ENCODE measurements around the gene OSBP2. TPM values are rescaled to one million over a fixed set of nuclear protein-coding genes. Genes with fewer than 3 reads are reported as not detected.

Gene OSBP2
- total RNA-seq, 4 donors from 2014 or later = 0.35 to 3.5 (median 1.8) TPM

DNA sequence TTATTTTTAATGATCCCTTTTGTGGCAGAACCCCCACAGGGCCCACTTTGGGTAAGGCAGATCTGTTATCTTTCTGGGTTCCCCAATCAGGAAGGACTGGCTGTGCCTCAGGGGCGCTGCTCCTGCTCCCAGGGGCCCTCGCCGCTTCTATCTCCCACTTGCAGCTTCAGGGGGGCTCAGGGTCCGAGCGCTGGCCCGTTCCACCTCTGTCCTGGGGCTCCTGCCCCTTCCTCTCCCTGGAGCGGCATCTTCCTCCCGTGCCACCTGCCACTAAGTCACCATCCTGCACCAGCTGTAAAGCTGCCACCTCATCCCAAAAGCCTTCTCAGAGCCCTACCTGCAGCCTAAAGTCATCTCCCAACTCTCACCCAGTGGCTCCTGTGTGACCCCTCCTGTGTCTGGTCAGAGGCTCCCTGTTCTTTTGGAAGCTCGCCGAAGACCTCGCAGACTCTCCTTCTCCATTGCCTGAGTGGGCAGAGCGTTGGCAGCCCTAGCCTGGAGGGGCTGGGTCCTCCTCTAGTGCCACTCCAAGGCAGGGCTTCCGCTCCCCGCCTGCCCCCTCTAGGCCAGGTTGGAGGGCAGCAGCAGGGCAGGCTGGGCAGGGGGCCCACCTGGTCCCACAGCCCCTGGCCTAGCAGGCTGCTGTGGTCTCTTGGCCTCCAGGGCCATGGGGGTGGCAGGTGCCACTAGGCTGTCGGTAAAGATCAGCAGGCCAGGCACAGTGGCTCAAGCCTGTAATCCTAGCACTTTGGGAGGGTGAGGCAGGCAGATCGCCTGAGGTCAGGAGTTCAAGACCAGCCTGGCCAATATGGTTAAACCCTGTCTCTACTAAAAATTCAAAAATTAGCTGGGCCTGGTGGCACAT, 167.2 kb downstream of the OSBP2 start:
- H3K4me3 ChIP-seq = no peak overlapping the region
- H3K4me1 ChIP-seq = no peaks in the 10 kb centered on the region
- TF ChIP-seq POLR2AphosphoS5 (IDR thresholded peaks at IDR 0.05) (no peak), EP300 (IDR thresholded peaks at IDR 0.05) (no peak), POLR2A (IDR thresholded peaks at IDR 0.05) (no peak)
- TF ChIP-seq, protein P1, sequence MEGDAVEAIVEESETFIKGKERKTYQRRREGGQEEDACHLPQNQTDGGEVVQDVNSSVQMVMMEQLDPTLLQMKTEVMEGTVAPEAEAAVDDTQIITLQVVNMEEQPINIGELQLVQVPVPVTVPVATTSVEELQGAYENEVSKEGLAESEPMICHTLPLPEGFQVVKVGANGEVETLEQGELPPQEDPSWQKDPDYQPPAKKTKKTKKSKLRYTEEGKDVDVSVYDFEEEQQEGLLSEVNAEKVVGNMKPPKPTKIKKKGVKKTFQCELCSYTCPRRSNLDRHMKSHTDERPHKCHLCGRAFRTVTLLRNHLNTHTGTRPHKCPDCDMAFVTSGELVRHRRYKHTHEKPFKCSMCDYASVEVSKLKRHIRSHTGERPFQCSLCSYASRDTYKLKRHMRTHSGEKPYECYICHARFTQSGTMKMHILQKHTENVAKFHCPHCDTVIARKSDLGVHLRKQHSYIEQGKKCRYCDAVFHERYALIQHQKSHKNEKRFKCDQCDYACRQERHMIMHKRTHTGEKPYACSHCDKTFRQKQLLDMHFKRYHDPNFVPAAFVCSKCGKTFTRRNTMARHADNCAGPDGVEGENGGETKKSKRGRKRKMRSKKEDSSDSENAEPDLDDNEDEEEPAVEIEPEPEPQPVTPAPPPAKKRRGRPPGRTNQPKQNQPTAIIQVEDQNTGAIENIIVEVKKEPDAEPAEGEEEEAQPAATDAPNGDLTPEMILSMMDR (IDR thresholded peaks at IDR 0.05) = no peak
- WGBS, 2 donors (ENCODE audit: low coverage in 1 of 2) = 91 to 92% methylated on average over 2 to 7 of the region's 16 CpGs
- ATAC-seq = no peak
- no peaks in the 10 kb centered on the region for H3K9me3 ChIP-seq
- peaks cover 8% of the 10 kb centered on the region for H3K27me3 ChIP-seq
- H3K27ac ChIP-seq = no peak overlapping the region
- H3K36me3 ChIP-seq = no peaks in the 10 kb centered on the region

DNA sequence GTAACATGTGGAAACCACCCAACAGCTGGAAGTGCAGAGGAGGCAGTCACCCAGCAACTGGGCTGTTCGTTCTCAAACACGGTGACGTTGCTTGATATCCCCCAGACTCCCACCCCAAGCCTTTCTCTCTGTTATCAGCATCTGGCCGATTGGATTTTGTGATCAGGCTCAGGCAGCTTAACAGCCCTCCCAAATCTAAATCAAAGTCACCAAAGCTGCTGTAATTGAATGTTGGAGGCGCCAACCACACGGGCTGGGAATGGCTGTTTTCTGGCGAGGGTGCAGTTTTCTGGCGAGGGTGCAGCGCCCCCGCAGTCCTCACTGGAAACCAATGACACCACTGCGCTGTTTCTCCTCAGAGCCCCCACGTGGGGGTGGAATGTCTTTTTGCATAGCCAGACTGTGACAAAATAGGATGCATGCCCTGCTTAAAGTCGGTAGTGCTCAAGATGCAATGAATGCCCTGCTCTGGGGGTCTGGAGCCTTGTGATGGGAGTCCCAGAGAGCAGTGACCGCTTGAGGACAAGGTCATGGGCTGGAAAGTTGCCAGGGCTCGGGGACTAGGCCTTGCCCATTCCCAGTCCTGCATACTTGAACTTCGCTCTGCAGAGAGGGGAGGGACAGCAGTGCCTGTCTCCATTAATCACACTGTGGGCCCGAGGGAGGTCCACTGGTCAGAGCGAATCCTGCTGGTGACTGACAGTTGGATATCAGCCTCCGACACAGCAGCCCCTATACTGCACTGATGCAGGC, 168.6 kb downstream of the OSBP2 start:
- TF ChIP-seq EP300 (IDR thresholded peaks at IDR 0.05) = no peak
- TF ChIP-seq, protein P1 (IDR thresholded peaks at IDR 0.05) = no peak
- TF ChIP-seq POLR2AphosphoS5 (IDR thresholded peaks at IDR 0.05) = no peak
- TF ChIP-seq POLR2A (IDR thresholded peaks at IDR 0.05) = no peak
- H3K4me1 ChIP-seq = no peaks in the 10 kb centered on the region
- no peak overlapping the region for H3K4me3 ChIP-seq
- WGBS, 2 donors (ENCODE audit: low coverage in 1 of 2) = 35 to 75% methylated on average over 4 of the region's 19 CpGs
- H3K9me3 ChIP-seq = no peaks in the 10 kb centered on the region
- no peaks in the 10 kb centered on the region for H3K36me3 ChIP-seq
- H3K27ac ChIP-seq = no peak overlapping the region
- ATAC-seq = no peak
- peaks cover 8% of the 10 kb centered on the region for H3K27me3 ChIP-seq

DNA sequence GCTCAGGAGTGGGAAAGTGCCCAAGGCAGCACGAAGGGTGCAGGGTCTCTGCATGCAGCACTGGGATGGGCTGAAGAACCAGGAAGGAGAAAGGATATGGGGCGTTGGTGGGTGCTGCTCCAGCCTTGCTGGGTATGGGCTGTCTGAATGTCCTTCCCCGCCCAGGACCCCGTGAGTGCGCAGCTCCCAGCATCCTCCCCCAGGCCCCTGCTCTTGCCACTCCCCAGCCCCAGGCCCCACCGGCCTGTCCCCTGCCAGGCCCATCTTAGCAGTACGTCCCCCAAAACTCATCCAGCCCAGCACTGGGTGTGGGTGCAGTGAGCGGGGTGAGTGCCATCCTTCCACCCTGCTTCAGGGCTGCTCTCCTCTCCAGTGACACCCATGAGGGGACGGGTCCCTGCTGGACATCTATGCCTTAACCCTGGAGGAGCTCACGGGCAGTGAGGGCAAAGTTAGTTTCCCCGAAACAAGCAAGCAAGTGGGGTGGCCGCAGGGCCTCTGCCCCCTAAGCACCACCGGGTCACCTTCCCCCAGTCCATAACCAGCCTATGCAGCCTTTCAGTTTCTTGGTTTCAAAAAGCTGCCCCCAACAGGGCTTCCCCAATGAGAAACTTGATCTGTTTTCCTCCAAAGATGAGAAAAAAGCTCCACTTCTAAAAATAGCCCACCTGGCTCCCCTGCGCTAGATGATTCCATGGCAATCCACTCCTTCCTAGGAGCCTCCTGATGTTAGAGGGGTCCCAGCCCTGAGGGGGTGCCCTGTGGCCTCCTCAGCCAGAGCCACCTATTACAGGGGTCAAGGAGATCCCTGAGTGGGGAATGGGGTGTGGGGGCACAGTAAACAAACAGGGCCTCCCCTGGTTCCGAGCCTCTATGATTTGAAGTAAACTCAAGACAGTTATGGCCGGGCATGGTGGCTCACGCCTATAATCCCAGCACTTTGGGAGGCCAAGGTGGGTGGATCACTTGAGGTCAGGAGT, 170.1 kb downstream of the OSBP2 start:
- Histone ChIP-seq H3K27me3 (peaks cover 8% of the 10 kb centered on the region), H3K4me1 (no peaks in the 10 kb centered on the region), H3K4me3 (no peak overlapping the region), H3K36me3 (no peaks in the 10 kb centered on the region), H3K27ac (no peak overlapping the region), H3K9me3 (no peaks in the 10 kb centered on the region)
- TF ChIP-seq, protein P1 (IDR thresholded peaks at IDR 0.05) = no peak
- no peak for TF ChIP-seq POLR2A (IDR thresholded peaks at IDR 0.05)
- TF ChIP-seq POLR2AphosphoS5 (IDR thresholded peaks at IDR 0.05) = no peak
- no peak for TF ChIP-seq EP300 (IDR thresholded peaks at IDR 0.05)
- no peak for ATAC-seq
- WGBS, 2 donors (ENCODE audit: low coverage in 1 of 2) = 76 to 100% methylated on average over 1 to 2 of the region's 17 CpGs

- Histone ChIP-seq H3K36me3 (no peaks in the 10 kb centered on the region), H3K4me1 (no peaks in the 10 kb centered on the region), H3K9me3 (no peaks in the 10 kb centered on the region), H3K27ac (no peak overlapping the region), H3K4me3 (no peak overlapping the region), H3K27me3 (peaks cover 8% of the 10 kb centered on the region)
- WGBS, 2 donors (ENCODE audit: low coverage in 1 of 2) = 84 to 96% methylated on average over 4 to 5 of the region's 11 CpGs
- TF ChIP-seq POLR2A (IDR thresholded peaks at IDR 0.05) (no peak), POLR2AphosphoS5 (IDR thresholded peaks at IDR 0.05) (no peak), EP300 (IDR thresholded peaks at IDR 0.05) (no peak)
- TF ChIP-seq, protein P1 (IDR thresholded peaks at IDR 0.05) = no peak
- ATAC-seq = no peak
These were observed 171.0 kb downstream of the OSBP2 start for GRCh38 chr22:30865656-30866055.
